Measurements from ENCODE around the gene ALG9.

ALG9 gene

DNA sequence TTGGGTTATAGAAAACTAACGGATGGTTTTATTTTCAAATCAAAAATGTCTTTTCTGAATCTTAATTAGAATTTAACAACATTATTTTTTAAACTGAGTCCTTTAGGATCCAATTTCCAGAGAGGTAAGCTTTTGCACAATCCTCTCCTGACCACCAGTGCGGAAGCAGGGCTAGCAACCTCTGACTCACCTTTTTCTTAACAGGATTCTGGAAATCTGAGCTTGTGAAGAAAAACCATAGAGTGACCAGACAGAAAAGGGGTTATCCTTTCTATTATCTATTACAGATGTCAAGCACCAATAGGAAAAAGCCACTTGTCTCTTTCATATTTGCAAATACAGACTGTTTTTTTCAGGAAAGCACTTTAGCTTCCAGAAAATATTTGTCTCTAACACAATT lies 25.3 kb downstream of the ALG9 start:
- TF ChIP-seq, protein P1, sequence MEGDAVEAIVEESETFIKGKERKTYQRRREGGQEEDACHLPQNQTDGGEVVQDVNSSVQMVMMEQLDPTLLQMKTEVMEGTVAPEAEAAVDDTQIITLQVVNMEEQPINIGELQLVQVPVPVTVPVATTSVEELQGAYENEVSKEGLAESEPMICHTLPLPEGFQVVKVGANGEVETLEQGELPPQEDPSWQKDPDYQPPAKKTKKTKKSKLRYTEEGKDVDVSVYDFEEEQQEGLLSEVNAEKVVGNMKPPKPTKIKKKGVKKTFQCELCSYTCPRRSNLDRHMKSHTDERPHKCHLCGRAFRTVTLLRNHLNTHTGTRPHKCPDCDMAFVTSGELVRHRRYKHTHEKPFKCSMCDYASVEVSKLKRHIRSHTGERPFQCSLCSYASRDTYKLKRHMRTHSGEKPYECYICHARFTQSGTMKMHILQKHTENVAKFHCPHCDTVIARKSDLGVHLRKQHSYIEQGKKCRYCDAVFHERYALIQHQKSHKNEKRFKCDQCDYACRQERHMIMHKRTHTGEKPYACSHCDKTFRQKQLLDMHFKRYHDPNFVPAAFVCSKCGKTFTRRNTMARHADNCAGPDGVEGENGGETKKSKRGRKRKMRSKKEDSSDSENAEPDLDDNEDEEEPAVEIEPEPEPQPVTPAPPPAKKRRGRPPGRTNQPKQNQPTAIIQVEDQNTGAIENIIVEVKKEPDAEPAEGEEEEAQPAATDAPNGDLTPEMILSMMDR (IDR thresholded peaks at IDR 0.05; ENCODE audit: low read depth, low read length, missing control alignments) = no peak
- H3K4me3 ChIP-seq (replicated peaks; ENCODE audit: low read depth, low read length) = no peak overlapping the region
- peak; percentile 36 for DNase-seq (ENCODE audit: extremely low read depth, low read depth)

DNA sequence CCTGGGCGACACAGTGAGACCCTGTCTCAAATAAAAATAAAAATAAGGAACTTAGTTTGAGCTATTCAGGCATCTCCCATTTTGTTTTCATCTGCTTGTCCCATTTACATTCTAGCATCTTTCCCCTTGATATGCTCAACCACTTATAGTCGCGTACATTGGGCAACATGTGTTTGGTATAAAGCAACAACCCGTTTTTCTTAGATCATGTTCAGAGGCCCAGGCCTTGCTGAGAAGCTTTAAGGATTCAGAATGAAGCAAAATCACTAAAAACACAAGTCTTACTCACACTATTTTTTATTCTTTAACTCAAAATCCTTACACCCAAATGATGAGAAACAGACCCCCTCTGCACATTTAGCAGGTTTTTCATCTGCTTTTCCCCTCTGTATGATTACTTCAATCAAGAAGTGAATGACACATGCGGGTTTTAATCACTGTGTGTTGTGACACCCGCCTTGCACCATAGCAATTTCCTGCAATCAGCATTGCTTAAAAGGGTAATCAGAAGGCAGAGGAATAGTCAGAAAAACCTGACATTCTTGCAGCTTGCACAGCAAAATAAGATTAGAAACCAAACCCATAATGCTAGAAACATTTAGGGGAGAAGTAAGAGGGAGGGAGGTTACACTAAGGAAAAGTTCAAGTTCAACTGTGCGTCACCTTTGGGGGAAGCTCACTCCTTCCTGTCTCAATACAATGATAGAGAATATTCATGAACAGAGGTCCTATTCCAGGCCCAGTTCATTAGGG lies 25.9 kb downstream of the ALG9 start:
- H3K4me3 ChIP-seq (replicated peaks; ENCODE audit: low read depth, low read length) = no peak overlapping the region
- TF ChIP-seq, protein P1 (IDR thresholded peaks at IDR 0.05; ENCODE audit: low read depth, low read length, missing control alignments) = no peak
- no peak for DNase-seq (ENCODE audit: extremely low read depth, low read depth)

DNA sequence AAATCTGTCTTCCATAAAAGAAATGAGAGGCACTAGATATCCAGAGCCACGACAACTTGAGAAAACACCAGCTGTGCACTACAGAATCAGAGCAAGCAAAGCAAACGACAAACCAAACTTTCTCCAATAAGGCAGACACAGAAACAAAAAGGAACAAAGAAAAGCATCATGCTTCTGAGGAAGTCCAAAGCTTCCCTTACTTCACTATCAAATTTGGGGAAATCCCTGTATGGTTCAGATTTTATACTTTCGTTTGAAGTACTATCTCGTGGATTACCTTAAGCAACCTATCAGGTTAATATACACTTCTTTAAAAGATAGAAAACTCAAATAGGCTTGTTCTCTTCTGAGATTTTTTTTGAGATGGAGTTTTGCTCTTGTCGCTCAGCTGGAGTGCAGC lies 27.7 kb downstream of the ALG9 start:
- TF ChIP-seq, protein P1 (IDR thresholded peaks at IDR 0.05; ENCODE audit: low read depth, low read length, missing control alignments) = no peak
- H3K4me3 ChIP-seq (replicated peaks; ENCODE audit: low read depth, low read length) = no peak overlapping the region
- no peak for DNase-seq (ENCODE audit: extremely low read depth, low read depth)

DNA sequence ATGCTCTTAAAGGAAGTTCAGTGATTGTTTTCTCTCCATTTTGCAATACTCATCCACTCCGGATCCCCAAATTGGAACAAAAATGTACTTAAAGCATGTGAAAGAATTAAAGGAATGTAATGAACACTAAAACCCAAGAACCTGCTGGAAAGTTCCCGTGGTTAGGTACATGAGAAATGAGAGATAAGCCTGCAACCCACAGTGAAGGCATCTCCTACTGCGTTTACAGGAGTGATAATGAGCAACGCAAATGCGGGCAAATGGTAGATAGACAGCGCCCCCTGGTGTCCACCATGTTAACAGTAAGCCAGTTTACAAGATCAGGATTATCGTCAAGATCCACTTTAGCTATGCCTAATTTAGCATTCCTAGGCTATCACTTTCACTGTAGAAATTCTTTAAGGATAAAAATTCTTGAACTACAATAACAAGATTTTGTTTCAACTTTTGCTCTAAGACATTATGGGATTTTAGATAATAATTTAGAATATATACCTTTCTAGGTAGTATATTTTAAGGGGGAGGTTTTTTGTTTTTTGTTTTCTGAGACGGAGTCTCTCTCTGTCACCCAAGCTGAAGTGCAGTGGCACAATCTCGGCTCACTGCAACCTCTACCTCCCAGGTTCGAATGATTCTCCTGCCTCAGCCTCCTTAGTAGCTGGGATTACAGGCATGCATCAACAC lies 29.9 kb downstream of the ALG9 start:
- TF ChIP-seq, protein P1 (IDR thresholded peaks at IDR 0.05; ENCODE audit: low read depth, low read length, missing control alignments) = peak; percentile 83
- DNase-seq (ENCODE audit: extremely low read depth, low read depth) = peak; percentile 83
- no peak overlapping the region for H3K4me3 ChIP-seq (replicated peaks; ENCODE audit: low read depth, low read length)

DNA sequence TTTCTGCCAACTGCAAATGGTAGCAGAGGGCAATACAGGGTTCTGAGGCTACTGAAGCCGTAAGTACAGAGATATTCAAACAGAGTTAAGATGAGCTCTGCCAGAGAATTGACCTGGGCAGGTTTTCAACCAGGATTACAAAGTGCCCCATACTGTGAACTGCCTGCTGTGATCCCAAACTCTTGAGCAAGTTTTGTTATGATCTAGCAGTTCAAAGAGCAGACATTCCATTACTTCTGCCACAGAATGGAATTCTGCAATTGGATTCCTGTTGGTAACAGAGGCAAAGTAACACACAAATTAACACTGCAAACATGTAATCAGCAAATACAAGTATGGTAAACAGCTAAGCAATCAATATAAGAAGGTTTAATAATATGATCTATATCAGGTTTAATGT lies 31.2 kb downstream of the ALG9 start:
- TF ChIP-seq, protein P1 (IDR thresholded peaks at IDR 0.05; ENCODE audit: low read depth, low read length, missing control alignments) = no peak
- no peak for DNase-seq (ENCODE audit: extremely low read depth, low read depth)
- H3K4me3 ChIP-seq (replicated peaks; ENCODE audit: low read depth, low read length) = no peak overlapping the region

DNA sequence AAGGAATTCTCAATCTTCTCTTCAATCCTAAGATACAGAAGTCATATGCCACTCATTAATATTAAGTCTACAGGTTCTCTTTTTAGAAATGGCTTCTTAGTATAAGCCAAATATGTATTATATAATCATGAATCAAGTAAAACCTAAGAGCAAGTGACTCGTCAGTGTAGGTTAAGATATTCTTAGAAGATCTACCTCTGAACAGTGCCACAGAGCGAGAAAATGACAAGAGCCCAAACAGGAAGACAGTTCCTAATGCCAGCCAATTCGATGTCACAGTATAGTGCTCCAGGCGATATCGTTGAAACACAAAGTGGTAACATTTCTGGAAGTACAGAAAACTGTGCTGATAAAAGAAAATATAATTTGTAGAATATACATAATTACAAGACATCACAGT lies 33.3 kb downstream of the ALG9 start:
- no peak for DNase-seq (ENCODE audit: extremely low read depth, low read depth)
- TF ChIP-seq, protein P1 (IDR thresholded peaks at IDR 0.05; ENCODE audit: low read depth, low read length, missing control alignments) = no peak
- H3K4me3 ChIP-seq (replicated peaks; ENCODE audit: low read depth, low read length) = no peak overlapping the region

Data from HFF-Myc (cell line).